ENCODE data around the gene DOCK9. TPM values are rescaled to one million over a fixed set of nuclear protein-coding genes. Genes with fewer than 3 reads are reported as not detected.

The DOCK9 gene
- total and polyA plus RNA-seq, 2 donors from 2014 or later: 14.0 to 125 TPM

- Histone ChIP-seq H3K36me3 (ENCODE audit: control insufficient read depth in 2 of 3, insufficient read depth in 3 of 3, low read length in 3 of 3) (peaks cover 0 to 14% (median 10%) of the 10 kb centered on the region in 3 donors), H3K9ac (ENCODE audit: low read length in 3 of 3) (no peak overlapping the region), H3K4me3 (ENCODE audit: low read length in 3 of 3) (no peak overlapping the region), H3K27me3 (ENCODE audit: control insufficient read depth, insufficient read depth, low read length) (no peaks in the 10 kb centered on the region), H3K9me3 (ENCODE audit: control insufficient read depth in 2 of 3, insufficient read depth in 1 of 3, low read length in 3 of 3) (no peaks in the 10 kb centered on the region), H3K4me1 (ENCODE audit: control insufficient read depth in 2 of 3, insufficient read depth in 2 of 3, low read depth in 1 of 3, low read length in 3 of 3) (no peaks in the 10 kb centered on the region), H3K27ac (ENCODE audit: low read depth in 2 of 2, low read length in 2 of 2) (no peak overlapping the region)
- no peak for DNase-seq
- FAIRE-seq: no peak
- TF ChIP-seq, protein P1, sequence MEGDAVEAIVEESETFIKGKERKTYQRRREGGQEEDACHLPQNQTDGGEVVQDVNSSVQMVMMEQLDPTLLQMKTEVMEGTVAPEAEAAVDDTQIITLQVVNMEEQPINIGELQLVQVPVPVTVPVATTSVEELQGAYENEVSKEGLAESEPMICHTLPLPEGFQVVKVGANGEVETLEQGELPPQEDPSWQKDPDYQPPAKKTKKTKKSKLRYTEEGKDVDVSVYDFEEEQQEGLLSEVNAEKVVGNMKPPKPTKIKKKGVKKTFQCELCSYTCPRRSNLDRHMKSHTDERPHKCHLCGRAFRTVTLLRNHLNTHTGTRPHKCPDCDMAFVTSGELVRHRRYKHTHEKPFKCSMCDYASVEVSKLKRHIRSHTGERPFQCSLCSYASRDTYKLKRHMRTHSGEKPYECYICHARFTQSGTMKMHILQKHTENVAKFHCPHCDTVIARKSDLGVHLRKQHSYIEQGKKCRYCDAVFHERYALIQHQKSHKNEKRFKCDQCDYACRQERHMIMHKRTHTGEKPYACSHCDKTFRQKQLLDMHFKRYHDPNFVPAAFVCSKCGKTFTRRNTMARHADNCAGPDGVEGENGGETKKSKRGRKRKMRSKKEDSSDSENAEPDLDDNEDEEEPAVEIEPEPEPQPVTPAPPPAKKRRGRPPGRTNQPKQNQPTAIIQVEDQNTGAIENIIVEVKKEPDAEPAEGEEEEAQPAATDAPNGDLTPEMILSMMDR (IDR thresholded peaks at IDR 0.05; ENCODE audit: borderline replicate concordance, extremely low read depth, insufficient read depth): no peak
- intact Hi-C loops (cut with DNase I): no loop called here
These were observed 181.1 kb downstream of the DOCK9 start for GRCh38 chr13:98796798-98797197.

DNA sequence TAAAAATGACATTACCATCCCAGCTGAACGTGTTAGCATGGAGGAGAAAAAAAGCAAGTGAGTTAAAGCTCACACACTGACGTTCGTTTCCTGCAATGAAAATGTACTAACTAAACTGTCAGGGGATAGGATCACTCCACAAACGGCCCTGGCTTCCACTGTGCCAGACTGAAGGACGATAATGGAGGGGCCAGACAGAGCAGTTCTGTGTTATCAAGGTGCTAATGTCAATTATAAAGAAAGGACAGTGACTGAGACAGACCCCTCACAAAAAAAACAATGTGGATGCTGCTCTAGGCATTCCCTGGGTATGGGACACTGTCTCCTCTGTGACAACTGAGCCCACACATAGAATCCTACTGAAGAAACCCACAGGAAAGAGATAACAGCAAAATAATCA is 181.7 kb downstream of the DOCK9 start:
- intact Hi-C loops (cut with DNase I): no loop called here
- no peaks in the 10 kb centered on the region for H3K4me1 ChIP-seq (ENCODE audit: control insufficient read depth in 2 of 3, insufficient read depth in 2 of 3, low read depth in 1 of 3, low read length in 3 of 3)
- no peak overlapping the region for H3K4me3 ChIP-seq (ENCODE audit: low read length in 3 of 3)
- no peak overlapping the region for H3K9ac ChIP-seq (ENCODE audit: low read length in 3 of 3)
- H3K27ac ChIP-seq (ENCODE audit: low read depth in 2 of 2, low read length in 2 of 2): no peak overlapping the region
- no peaks in the 10 kb centered on the region for H3K27me3 ChIP-seq (ENCODE audit: control insufficient read depth, insufficient read depth, low read length)
- no peak for FAIRE-seq
- H3K36me3 ChIP-seq (ENCODE audit: control insufficient read depth in 2 of 3, insufficient read depth in 3 of 3, low read length in 3 of 3): peaks cover 0 to 14% (median 10%) of the 10 kb centered on the region in 3 donors
- no peak for DNase-seq
- TF ChIP-seq, protein P1 (IDR thresholded peaks at IDR 0.05; ENCODE audit: borderline replicate concordance, extremely low read depth, insufficient read depth): no peak
- no peaks in the 10 kb centered on the region for H3K9me3 ChIP-seq (ENCODE audit: control insufficient read depth in 2 of 3, insufficient read depth in 1 of 3, low read length in 3 of 3)

GRCh38 chr13:98795220-98795619 is 182.6 kb downstream of the DOCK9 start:
- Histone ChIP-seq H3K9me3 (ENCODE audit: control insufficient read depth in 2 of 3, insufficient read depth in 1 of 3, low read length in 3 of 3) (no peaks in the 10 kb centered on the region), H3K36me3 (ENCODE audit: control insufficient read depth in 2 of 3, insufficient read depth in 3 of 3, low read length in 3 of 3) (peaks cover 0 to 14% (median 10%) of the 10 kb centered on the region in 3 donors), H3K9ac (ENCODE audit: low read length in 3 of 3) (no peak overlapping the region), H3K4me3 (ENCODE audit: low read length in 3 of 3) (no peak overlapping the region), H3K27me3 (ENCODE audit: control insufficient read depth, insufficient read depth, low read length) (no peaks in the 10 kb centered on the region), H3K27ac (ENCODE audit: low read depth in 2 of 2, low read length in 2 of 2) (no peak overlapping the region), H3K4me1 (ENCODE audit: control insufficient read depth in 2 of 3, insufficient read depth in 2 of 3, low read depth in 1 of 3, low read length in 3 of 3) (no peaks in the 10 kb centered on the region)
- intact Hi-C loops (cut with DNase I): no loop called here
- no peak for DNase-seq
- no peak for FAIRE-seq
- TF ChIP-seq, protein P1 (IDR thresholded peaks at IDR 0.05; ENCODE audit: borderline replicate concordance, extremely low read depth, insufficient read depth): no peak

- no peaks in the 10 kb centered on the region for H3K4me1 ChIP-seq (ENCODE audit: control insufficient read depth in 2 of 3, insufficient read depth in 2 of 3, low read depth in 1 of 3, low read length in 3 of 3)
- H3K27me3 ChIP-seq (ENCODE audit: control insufficient read depth, insufficient read depth, low read length): no peaks in the 10 kb centered on the region
- DNase-seq: no peak
- intact Hi-C loops (cut with DNase I): no loop called here
- no peaks in the 10 kb centered on the region for H3K9me3 ChIP-seq (ENCODE audit: control insufficient read depth in 2 of 3, insufficient read depth in 1 of 3, low read length in 3 of 3)
- H3K27ac ChIP-seq (ENCODE audit: low read depth in 2 of 2, low read length in 2 of 2): no peak overlapping the region
- peaks cover 0 to 14% (median 10%) of the 10 kb centered on the region in 3 donors for H3K36me3 ChIP-seq (ENCODE audit: control insufficient read depth in 2 of 3, insufficient read depth in 3 of 3, low read length in 3 of 3)
- no peak for FAIRE-seq
- no peak overlapping the region for H3K9ac ChIP-seq (ENCODE audit: low read length in 3 of 3)
- H3K4me3 ChIP-seq (ENCODE audit: low read length in 3 of 3): no peak overlapping the region
- TF ChIP-seq, protein P1 (IDR thresholded peaks at IDR 0.05; ENCODE audit: borderline replicate concordance, extremely low read depth, insufficient read depth): no peak
These were observed 183.4 kb downstream of the DOCK9 start for GRCh38 chr13:98794498-98794897.

All from kidney (tissue), 14 donors.